K562 (cell line): Measurements from ENCODE around the gene MYBL2. TPM values are rescaled to one million over a fixed set of nuclear protein-coding genes. Genes with fewer than 3 reads are reported as not detected.

Source experiments
- ATAC-seq: fragments of 200-7000 bp; cut with Tn5 transposase; 3 replicates; pipeline ENCODE4 v1.9.1; 2020; ENCODE audit warnings: moderate library complexity
- BruUV-seq: library from RNA; stranded (reverse); fragments of 400-500 nt; replicated peaks from 2 replicates; lab custom pipeline; 2021; lab: Mats Ljungman, UMichigan
- CTCF ChIA-PET: fragments of 300-600 bp; formaldehyde crosslinking; extraction: SDS; loops from one replicate; lab custom pipeline; 2021; ENCODE audit warnings: low intra/inter-chr PET ratio; lab: Yijun Ruan, JAX
- POLR2A ChIA-PET: fragments of 300-600, 350-650 bp; sonication (Branson Sonifier 250); formaldehyde crosslinking; extraction: SDS; loops from one replicate; lab custom pipeline; 2021; ENCODE audit warnings: antibody characterized with exemption, inconsistent platforms; lab: Yijun Ruan, JAX
- DNase-seq, 4 experiments: peaks; one replicate each; pipeline versions ENCODE4 v3.0.0 to v3.0.0-alpha.2; 2011 to 2018; ENCODE audit warnings: low spot score in 3 of 4, mixed read lengths in 3 of 4; ENCODE audit errors: extremely low read depth in 1 of 4
- FAIRE-seq: peaks from 2 replicates; lab custom pipeline; 2011; peaks lifted over from hg19 to GRCh38; lab: Jason Lieb, UNC
- H2AFZ ChIP-seq: 2 replicates; pipeline ENCODE4 v1.6.0; 2011; ENCODE audit warnings: low read depth, low read length, control low read depth, inconsistent platforms
- H3K27ac ChIP-seq: fragments of 200-600 bp; 3 replicates; pipeline ENCODE4 v1.8.0; 2011; ENCODE audit warnings: low read depth, mild to moderate bottlenecking, control low read depth, inconsistent platforms, low read length, moderate library complexity, mixed read lengths; ENCODE audit errors: extremely low read depth
- H3K27me3 ChIP-seq, 2 experiments: fragments of 300-600 bp in 1 of 2; 2 replicates in 1 of 2; 3 replicates in 1 of 2; pipeline versions ENCODE4 v1.6.0 to v1.8.0; 2011; ENCODE audit warnings: inconsistent platforms in 2 of 2, low read length in 2 of 2, mild to moderate bottlenecking in 1 of 2, mixed read lengths in 1 of 2, moderate library complexity in 1 of 2; ENCODE audit not compliant: control insufficient read depth in 2 of 2, insufficient read depth in 2 of 2
- H3K36me3 ChIP-seq: fragments of 300-600 bp; 3 replicates; pipeline ENCODE4 v1.8.0; 2011; ENCODE audit warnings: mild to moderate bottlenecking, low read length, inconsistent platforms; ENCODE audit not compliant: control insufficient read depth, insufficient read depth
- H3K4me1 ChIP-seq, 2 experiments: fragments of 200-600 bp in 1 of 2; replicated peaks in 1 of 2; 2 replicates in 1 of 2; 3 replicates in 1 of 2; pipeline versions ENCODE4 v1.5.1 to v1.8.0; 2011; ENCODE audit warnings: inconsistent platforms in 2 of 2, low read length in 2 of 2, mild to moderate bottlenecking in 1 of 2, mixed read lengths in 1 of 2, moderate library complexity in 1 of 2; ENCODE audit not compliant: control insufficient read depth in 2 of 2, insufficient read depth in 2 of 2
- H3K4me2 ChIP-seq: 2 replicates; pipeline ENCODE4 v1.6.1; 2011; ENCODE audit warnings: low read length, control low read depth, inconsistent platforms, mixed read lengths; ENCODE audit not compliant: insufficient read depth
- H3K4me3 ChIP-seq: fragments of 200-600 bp; sonication (generic), shearing (Covaris generic); 2 replicates; pipeline ENCODE4 v1.5.1; 2016; ENCODE audit warnings: control low read depth, inconsistent platforms
- H3K79me2 ChIP-seq: fragments of 200-600 bp; 3 replicates; pipeline ENCODE4 v1.8.0; 2011; ENCODE audit warnings: low read length, inconsistent platforms; ENCODE audit not compliant: control insufficient read depth, insufficient read depth
- H3K9ac ChIP-seq, 2 experiments: 2 replicates each; pipeline versions ENCODE4 v1.6.0 to v1.6.1; 2011; ENCODE audit warnings: low read depth in 2 of 2, low read length in 2 of 2, control low read depth in 1 of 2, inconsistent platforms in 1 of 2, mild to moderate bottlenecking in 1 of 2, mixed read lengths in 1 of 2; ENCODE audit not compliant: insufficient read depth in 1 of 2
- H3K9me1 ChIP-seq: one replicate; pipeline ENCODE4 v1.6.0; 2011; ENCODE audit warnings: inconsistent platforms, mild to moderate bottlenecking, low read length, moderate library complexity; ENCODE audit not compliant: control insufficient read depth, insufficient read depth
- H3K9me3 ChIP-seq: replicated peaks from 2 replicates; pipeline ENCODE4 v1.5.1; 2011; ENCODE audit warnings: low read depth, low read length, inconsistent platforms; ENCODE audit not compliant: control insufficient read depth, insufficient read depth
- H4K20me1 ChIP-seq: replicated peaks from 2 replicates; pipeline ENCODE4 v1.6.1; 2011; ENCODE audit warnings: low read length, inconsistent platforms, mixed read lengths; ENCODE audit not compliant: control insufficient read depth, insufficient read depth
- ARHGAP35 ChIP-seq: fragments of 450-650 bp; IDR thresholded peaks from 2 replicates; pipeline ENCODE4 v1.6.1; 2018; ENCODE audit not compliant: partially characterized antibody
- ARNT ChIP-seq, 2 experiments: fragments of 450-650 bp; IDR thresholded peaks; 2 replicates each; pipeline ENCODE4 v1.6.1; 2016; ENCODE audit warnings: mild to moderate bottlenecking in 1 of 2
- C11orf30 ChIP-seq: fragments of 450-650 bp; IDR thresholded peaks from 2 replicates; pipeline ENCODE4 v1.6.1; 2016; ENCODE audit warnings: low read depth, mild to moderate bottlenecking
- CBFA2T3 ChIP-seq: fragments of 450-650 bp; IDR thresholded peaks from 2 replicates; pipeline ENCODE4 v1.6.1; 2017
- CBX1 ChIP-seq: sonication (generic); IDR thresholded peaks from 2 replicates; pipeline ENCODE4 v1.6.1; 2016; ENCODE audit warnings: antibody characterized with exemption, low read depth, mild to moderate bottlenecking
- ELF1 ChIP-seq: fragments of 200-800 bp; sonication (Bioruptor generic); IDR thresholded peaks from 2 replicates; pipeline ENCODE4 v1.6.1; 2016; ENCODE audit warnings: missing genetic modification characterization, missing compliant biosample characterization
- ESRRA ChIP-seq: fragments of 450-650 bp; IDR thresholded peaks from 2 replicates; pipeline ENCODE4 v1.6.1; 2014; ENCODE audit warnings: low read depth, mild to moderate bottlenecking, moderate library complexity, borderline replicate concordance
- FOS ChIP-seq: IDR thresholded peaks from 3 replicates; pipeline ENCODE4 v1.6.1; 2011; ENCODE audit not compliant: insufficient read length; ENCODE audit errors: extremely low read depth
- FOSL1 ChIP-seq: fragments of 200-800 bp; sonication (Bioruptor generic); conservative IDR thresholded peaks from 2 replicates; pipeline ENCODE4 v1.6.1; 2016; ENCODE audit warnings: missing genetic modification characterization, missing compliant biosample characterization
- HDAC3 ChIP-seq: fragments of 450-650 bp; IDR thresholded peaks from 2 replicates; pipeline ENCODE4 v1.6.1; 2018; ENCODE audit warnings: borderline replicate concordance, mild to moderate bottlenecking, moderate library complexity; ENCODE audit not compliant: partially characterized antibody
- MAFK ChIP-seq: IDR thresholded peaks from 2 replicates; pipeline ENCODE4 v1.6.1; 2011; ENCODE audit warnings: low read length, improper control_type of control experiment
- NCOA1 ChIP-seq: fragments of 450-650 bp; IDR thresholded peaks from 2 replicates; pipeline ENCODE4 v1.6.1; 2016; ENCODE audit warnings: low read depth
- NFE2L1 ChIP-seq: fragments of 450-650 bp; IDR thresholded peaks from 2 replicates; pipeline ENCODE4 v1.6.1; 2016; ENCODE audit warnings: missing genetic modification characterization, low read depth, mild to moderate bottlenecking, missing compliant biosample characterization, moderate library complexity, borderline replicate concordance
- RBM34 ChIP-seq: fragments of 200-400 bp; formaldehyde crosslinking; IDR thresholded peaks from 2 replicates; pipeline ENCODE4 v1.6.1; 2018; ENCODE audit warnings: low read length, borderline replicate concordance; ENCODE audit not compliant: insufficient read depth
- RCOR1 ChIP-seq, 2 experiments: IDR thresholded peaks; 2 replicates each; pipeline ENCODE4 v1.6.1; 2012; ENCODE audit warnings: low read depth in 2 of 2, low read length in 2 of 2, borderline replicate concordance in 1 of 2, improper control_type of control experiment in 1 of 2
- RFX5 ChIP-seq: IDR thresholded peaks from 2 replicates; pipeline ENCODE4 v1.6.1; 2011; ENCODE audit warnings: low read depth, mild to moderate bottlenecking, improper control_type of control experiment, low read length
- SIRT6 ChIP-seq: IDR thresholded peaks from one replicate; pipeline ENCODE4 v1.6.1; 2012; ENCODE audit warnings: low read depth, mild to moderate bottlenecking, control low read depth, inconsistent platforms, low read length, moderate library complexity
- SMARCA4 ChIP-seq: fragments of 450-650 bp; IDR thresholded peaks from 2 replicates; pipeline ENCODE4 v1.6.1; 2016
- SOX6 ChIP-seq: fragments of 450-650 bp; IDR thresholded peaks from 2 replicates; pipeline ENCODE4 v1.6.1; 2014; ENCODE audit warnings: mild to moderate bottlenecking
- TFAM ChIP-seq: fragments of 250-450 bp; sonication (Bioruptor Pico); conservative IDR thresholded peaks from 2 replicates; pipeline ENCODE4 v1.5.0; 2021; ENCODE audit warnings: mild to moderate bottlenecking, moderate library complexity
- U2AF1 ChIP-seq: fragments of 200-400 bp; formaldehyde crosslinking; optimal IDR thresholded peaks from 2 replicates; pipeline ENCODE3; 2017; ENCODE audit warnings: mild to moderate bottlenecking, low read depth, low read length, moderate library complexity
- ZNF3 ChIP-seq: fragments of 250-450 bp; sonication (Bioruptor Pico); IDR thresholded peaks from 2 replicates; pipeline ENCODE4 v1.5.0; 2021; ENCODE audit warnings: mild to moderate bottlenecking, moderate library complexity
- ZNF316 ChIP-seq: fragments of 450-650 bp; IDR thresholded peaks from 2 replicates; pipeline ENCODE4 v1.6.1; 2016
- ZNF655 ChIP-seq: fragments of 250-450 bp; sonication (Bioruptor Pico); IDR thresholded peaks from 2 replicates; pipeline ENCODE4 v1.5.0; 2021
- WGBS: fragments of 100-300 bp; shearing (Covaris generic); methylation state at CpG from one replicate; pipeline ENCODE4 v1.1.6; 2016; ENCODE audit warnings: low coverage, mixed read lengths; ENCODE audit not compliant: insufficient coverage; ENCODE audit errors: missing lambda C conversion rate; 5-methylcytosine and 5-hydroxymethylcytosine counted together
- in situ Hi-C: fragments of 300-500 bp; cut with MboI; formaldehyde crosslinking; loops from 4 replicates; pipeline ENCODE4 v1.15.0; 2018; ENCODE audit warnings: inconsistent platforms, mixed read lengths
- intact Hi-C: fragments of 100-400 bp; cut with micrococcal nuclease; formaldehyde crosslinking; loops from 2 replicates; pipeline ENCODE4 v1.14.2; 2022
- polyA plus RNA-seq, 8 experiments: library from polyadenylated mRNA; depleted of rRNA in 4 of 8; stranded (reverse) in 5 of 8; unstranded in 3 of 8; fragments of >200 nt; fragmentation: Nextera tagmentation in 2 of 8; fragmentation: Illumina TruSeq in 1 of 8; extraction: Ambion mirVana in 2 of 8; extraction: Trizol in 1 of 8; gene quantifications; 2 replicates each; pipeline versions ENCODE4 v1.2.1 to v1.2.3, GENCODE V29; 2011 to 2014; ENCODE audit warnings: inconsistent platforms in 1 of 8, missing spikeins in 1 of 8
- total RNA-seq, 7 experiments: library from RNA; depleted of rRNA in 6 of 7; stranded (reverse); fragments of >200 nt in 6 of 7; fragmentation: Illumina TruSeq in 2 of 7; extraction: Trizol in 2 of 7; gene quantifications; 2 replicates each; pipeline versions ENCODE4 v1.2.1 to v1.2.3, GENCODE V29; 2011 to 2021; ENCODE audit warnings: low replicate concordance in 1 of 7

The MYBL2 gene
- total and polyA plus RNA-seq, 9 of the 15 experiments (the other 6 are each of a cell fraction or from before 2014, with no cell fraction given) = 4.4 to 169 (median 52.5) TPM

GRCh38 chr20:43746344-43747137 is 79.6 kb downstream of the MYBL2 start:
- ATAC-seq (no peak), DNase-seq (no peak), FAIRE-seq (peak; percentile 11)
- H3K4me1 ChIP-seq = peaks cover 5 to 6% of the 10 kb centered on the region in 2 experiments; a peak in 3 of 5 replicates
- H3K27ac ChIP-seq = no peak overlapping the region
- no peaks in the 10 kb centered on the region for H3K9me1 ChIP-seq
- no peaks in the 10 kb centered on the region for H3K79me2 ChIP-seq
- H3K27me3 ChIP-seq = peaks cover 14 to 40% of the 10 kb centered on the region in 2 experiments; a peak in 4 of 5 replicates
- ChIA-PET POLR2A (no interaction called here), CTCF (interaction anchor here (1.4 kb wide), 1 partner anchor 334 kb away, joined by 5 read pairs; no protein-coding TSS in a partner anchor)
- H3K9ac ChIP-seq = no peak overlapping the region
- no peak overlapping the region for H2AFZ ChIP-seq
- in situ Hi-C loops (no loop called here), intact Hi-C loops (loop anchor here (10.0 kb wide), 1 partner anchor 98 kb away; no protein-coding TSS in a partner anchor)
- H3K4me3 ChIP-seq = no peak overlapping the region
- 9% methylated on average over 12 of the region's 12 CpGs for WGBS
- H4K20me1 ChIP-seq = no peaks in the 10 kb centered on the region; the same call in 1 of the 2 replicates
- H3K36me3 ChIP-seq = no peaks in the 10 kb centered on the region
- no peaks in the 10 kb centered on the region for H3K9me3 ChIP-seq
- BruUV-seq = no TSS peak
- H3K4me2 ChIP-seq = peak overlapping the region; percentile 1; the same call in 1 of the 2 replicates
- TF ChIP-seq CBX1 = no peak
- TF ChIP-seq FOS = no peak
- TF ChIP-seq CBFA2T3 = peak; percentile 18; the same call in 1 of the 2 replicates
- TF ChIP-seq ZNF316 = peak; percentile 54
- no peak for TF ChIP-seq ARNT (IDR thresholded peaks at IDR 0.05)
- TF ChIP-seq SMARCA4 = peak; percentile 29; the same call in 1 of the 2 replicates
- TF ChIP-seq U2AF1 = no peak
- TF ChIP-seq NCOA1 = no peak
- TF ChIP-seq SIRT6 = no peak
- no peak for TF ChIP-seq ZNF655 (CRISPR knock-in tag)
- no peak for TF ChIP-seq RFX5
- peak; percentile 47 for TF ChIP-seq FOSL1
- 0 out of 2 replicates have a peak, but pooled peaks have one; percentile 20 for TF ChIP-seq NFE2L1 (tag)
- no peak for TF ChIP-seq ESRRA
- TF ChIP-seq ZNF3 (CRISPR knock-in tag) = no peak
- TF ChIP-seq MAFK = 0 out of 2 replicates have a peak, but pooled peaks have one; percentile 35
- TF ChIP-seq RCOR1 (IDR thresholded peaks at IDR 0.05; ENCODE audit: borderline replicate concordance in 1 of 2, low read depth in 2 of 2, low read length in 2 of 2) = peak in 1 of 2 experiments; percentile 14; a peak in 1 of 4 replicates
- no peak for TF ChIP-seq TFAM (CRISPR knock-in tag)
- TF ChIP-seq ELF1 (tag) = no peak
- TF ChIP-seq SOX6 = peak; percentile 48; the same call in 1 of the 2 replicates
- no peak for TF ChIP-seq HDAC3
- no peak for TF ChIP-seq ARHGAP35
- no peak for TF ChIP-seq RBM34
- peak; percentile 61 for TF ChIP-seq C11orf30
